Ishikawa (cell line): ENCODE results near the gene RASL11B.

Experiments
- CEBPB ChIP-seq: IDR thresholded peaks from 2 replicates; pipeline ENCODE4 v1.6.1; 2012
- CREB1 ChIP-seq: IDR thresholded peaks from 2 replicates; pipeline ENCODE4 v1.6.1; 2012; ENCODE audit warnings: low read depth
- EP300 ChIP-seq: IDR thresholded peaks from 2 replicates; pipeline ENCODE4 v1.6.1; 2012; ENCODE audit warnings: borderline replicate concordance
- REST ChIP-seq: IDR thresholded peaks from 2 replicates; pipeline ENCODE4 v1.6.1; 2012; ENCODE audit warnings: low read depth, mild to moderate bottlenecking
- TAF1 ChIP-seq: IDR thresholded peaks from 2 replicates; pipeline ENCODE4 v1.6.1; 2012; ENCODE audit warnings: low read depth, mild to moderate bottlenecking
- ZBTB7A ChIP-seq: IDR thresholded peaks from 2 replicates; pipeline ENCODE4 v1.6.1; 2012; ENCODE audit warnings: low read depth
- TF ChIP-seq, protein P1 (sequence below): IDR thresholded peaks from 2 replicates; pipeline ENCODE4 v1.6.1; 2012

GRCh38 chr4:52874948-52875347, 12.8 kb downstream of the RASL11B start:
- TF ChIP-seq REST = no peak
- TF ChIP-seq TAF1 = no peak
- no peak for TF ChIP-seq EP300
- TF ChIP-seq CREB1 = no peak
- TF ChIP-seq CEBPB = no peak
- TF ChIP-seq ZBTB7A = no peak
- TF ChIP-seq, protein P1, sequence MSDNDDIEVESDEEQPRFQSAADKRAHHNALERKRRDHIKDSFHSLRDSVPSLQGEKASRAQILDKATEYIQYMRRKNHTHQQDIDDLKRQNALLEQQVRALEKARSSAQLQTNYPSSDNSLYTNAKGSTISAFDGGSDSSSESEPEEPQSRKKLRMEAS = no peak
